Ectodermal cell (in vitro differentiated cells): ENCODE results near the gene CINP.
"Not testable (repeated sequence)": the region's sequence is repeated elsewhere in the genome, so short reads cannot be mapped to it uniquely, and the experiment has no call there.

Experiments
- H3K27ac ChIP-seq: 2 replicates; pipeline ENCODE4 v1.7.0; 2013; ENCODE audit warnings: mild to moderate bottlenecking, low read depth, low read length; ENCODE audit not compliant: insufficient read depth, poor library complexity, severe bottlenecking
- H3K27me3 ChIP-seq: 2 replicates; pipeline ENCODE4 v1.7.0; 2013; ENCODE audit warnings: mild to moderate bottlenecking, low read length; ENCODE audit not compliant: insufficient read depth, control insufficient read depth, poor library complexity, severe bottlenecking
- H3K36me3 ChIP-seq: one replicate; pipeline ENCODE4 v1.7.0; 2013; ENCODE audit warnings: low read length; ENCODE audit not compliant: control insufficient read depth, insufficient read depth
- H3K4me1 ChIP-seq: one replicate; pipeline ENCODE4 v1.7.0; 2013; ENCODE audit warnings: low read length; ENCODE audit not compliant: control insufficient read depth, insufficient read depth
- H3K4me3 ChIP-seq: 2 replicates; pipeline ENCODE4 v1.7.0; 2013; ENCODE audit warnings: low read depth, low read length, control low read depth; ENCODE audit not compliant: insufficient read depth
- H3K9me3 ChIP-seq: 2 replicates; pipeline ENCODE4 v1.7.0; 2013; ENCODE audit warnings: mild to moderate bottlenecking, low read length, moderate library complexity; ENCODE audit not compliant: control insufficient read depth
- WGBS, 2 experiments: methylation state at CpG; one replicate each; pipeline ENCODE4 v1.1.7; 2013; ENCODE audit warnings: missing lambda C conversion rate in 2 of 2; 5-methylcytosine and 5-hydroxymethylcytosine counted together

CINP gene

DNA sequence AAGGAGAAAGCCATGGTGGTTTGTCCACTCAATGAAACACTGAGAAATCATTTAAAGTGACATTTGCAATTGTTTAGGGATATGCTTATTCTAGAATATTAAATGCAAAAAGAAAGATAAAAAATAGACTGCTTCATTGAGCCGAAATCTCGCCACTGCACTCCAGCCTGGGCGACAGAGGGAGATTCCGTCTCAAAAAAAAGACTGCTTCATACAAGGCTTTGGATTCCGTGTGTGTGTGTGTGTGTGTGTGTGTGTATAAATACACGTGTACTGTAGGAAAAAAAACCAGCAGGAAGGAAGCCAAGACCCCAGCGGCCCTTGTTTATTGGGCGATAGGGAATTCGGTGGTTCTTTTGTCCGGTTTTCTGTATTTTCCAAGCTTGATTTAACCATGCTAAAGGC lies 46.4 kb downstream of the CINP start:
- peaks cover 13% of the 10 kb centered on the region for H3K27me3 ChIP-seq
- H3K4me1 ChIP-seq = no peaks in the 10 kb centered on the region
- no peaks in the 10 kb centered on the region for H3K36me3 ChIP-seq
- peak overlapping the region; percentile 87 for H3K27ac ChIP-seq
- H3K9me3 ChIP-seq = no peaks in the 10 kb centered on the region
- WGBS, 2 experiments = 24 to 25% methylated on average over 10 of the region's 10 CpGs
- H3K4me3 ChIP-seq = peak overlapping the region; percentile 69

DNA sequence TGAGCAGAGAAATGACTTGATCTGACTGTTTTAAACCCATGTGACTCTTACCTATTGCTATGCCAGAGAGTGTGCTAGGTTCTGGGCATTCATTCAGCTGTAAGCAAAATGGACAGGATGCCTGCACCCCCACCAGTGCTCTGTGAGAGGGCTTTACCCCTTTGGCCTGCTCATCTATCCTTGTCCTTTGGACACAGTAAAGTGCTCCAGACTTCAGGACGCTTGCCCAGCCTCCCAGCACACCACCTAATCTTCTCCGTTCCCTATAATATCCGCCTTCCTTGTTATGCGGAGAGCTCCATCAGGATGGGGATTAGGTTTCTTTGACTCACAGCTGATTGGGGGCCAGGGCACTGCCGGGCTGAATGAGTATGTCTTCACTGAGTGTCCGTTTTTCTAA lies 47.6 kb downstream of the CINP start:
- Histone ChIP-seq H3K36me3 (no peaks in the 10 kb centered on the region), H3K27ac (no peak overlapping the region), H3K9me3 (no peaks in the 10 kb centered on the region), H3K4me3 (no peak overlapping the region), H3K4me1 (no peaks in the 10 kb centered on the region), H3K27me3 (peaks cover 13% of the 10 kb centered on the region)
- WGBS, 2 experiments = 82 to 84% methylated on average over 6 of the region's 6 CpGs

GRCh38 chr14:102314242-102315011 lies 48.3 kb downstream of the CINP start:
- H3K27ac ChIP-seq = no peak overlapping the region
- 11 to 12% methylated on average over 52 of the region's 52 CpGs for WGBS, 2 experiments
- peak overlapping the region; percentile 46 for H3K4me3 ChIP-seq
- peaks cover 13% of the 10 kb centered on the region for H3K27me3 ChIP-seq
- no peaks in the 10 kb centered on the region for H3K4me1 ChIP-seq
- no peaks in the 10 kb centered on the region for H3K36me3 ChIP-seq
- H3K9me3 ChIP-seq = no peaks in the 10 kb centered on the region

GRCh38 chr14:102304611-102305506 lies 57.8 kb downstream of the CINP start, which contains the start of gene MOK:
MOK (minus strand) TSS chr14:102305164; CDS start chr14:102304968, 196 bp downstream.
- peaks cover 3% of the 10 kb centered on the region for H3K4me1 ChIP-seq
- WGBS, 2 experiments = 4% methylated on average over 53 of the region's 53 CpGs
- no peaks in the 10 kb centered on the region for H3K9me3 ChIP-seq
- H3K36me3 ChIP-seq = no peaks in the 10 kb centered on the region
- H3K4me3 ChIP-seq = peak within 1 kb of the TSS; percentile 59
- peak within 1 kb of the TSS; percentile 82 for H3K27ac ChIP-seq
- H3K27me3 ChIP-seq = no peaks in the 10 kb centered on the region

DNA sequence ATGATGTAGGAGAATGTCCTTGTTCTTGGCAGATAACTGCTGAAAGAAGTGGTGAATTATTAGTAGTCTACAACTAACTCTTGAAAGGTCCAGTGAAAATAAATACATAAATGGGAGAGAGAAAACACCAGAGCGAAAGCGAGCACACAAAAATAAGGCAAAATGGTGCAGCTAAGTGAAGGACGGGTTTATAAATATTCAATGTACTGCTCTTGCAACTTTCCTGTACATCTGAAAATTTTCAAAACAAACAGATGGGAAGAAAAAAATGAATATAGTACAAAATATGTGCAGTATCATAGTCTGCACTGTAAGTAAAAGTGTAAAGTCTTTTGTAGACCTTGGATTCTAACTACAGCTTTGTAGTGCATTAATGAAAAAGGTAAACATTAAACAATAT lies 59.0 kb downstream of the CINP start:
- H3K4me3 ChIP-seq = no peak overlapping the region

DNA sequence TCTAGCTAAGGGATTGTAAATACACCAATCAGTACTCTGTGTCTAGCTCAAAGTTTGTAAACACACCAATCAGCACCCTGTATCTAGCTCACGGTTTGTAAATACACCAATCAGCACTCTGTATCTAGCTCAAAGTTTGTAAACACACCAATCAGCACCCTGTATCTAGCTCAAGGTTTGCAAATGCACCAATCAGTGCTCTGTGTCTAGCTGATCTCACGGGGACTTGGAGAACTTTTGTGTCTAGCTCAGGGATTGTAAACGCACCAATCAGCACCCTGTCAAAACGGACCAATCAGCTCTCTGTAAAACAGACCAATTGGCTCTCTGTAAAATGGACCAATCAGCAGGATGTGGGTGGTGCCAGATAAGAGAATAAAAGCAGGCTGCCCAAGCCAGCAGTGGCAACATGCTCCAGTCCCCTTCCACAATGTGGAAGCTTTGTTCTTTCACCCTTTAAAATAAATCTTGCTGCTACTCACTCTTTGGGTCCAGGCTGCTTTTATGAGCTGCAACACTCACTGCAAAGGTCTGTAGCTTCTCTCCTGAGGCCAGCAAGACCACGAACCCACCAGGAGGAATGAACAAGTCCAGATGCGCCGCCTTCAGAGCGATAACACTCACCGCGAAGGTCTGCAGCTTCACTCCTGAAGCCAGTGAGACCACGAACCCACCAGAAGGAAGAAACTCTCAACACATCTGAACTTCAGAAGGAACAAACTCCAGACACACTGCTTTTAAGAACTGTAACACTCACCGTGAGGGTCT lies 64.2 kb downstream of the CINP start:
- 94 to 95% methylated on average over 12 of the region's 12 CpGs for WGBS, 2 experiments
- not testable (repeated sequence) for H3K4me1 ChIP-seq, H3K9me3 ChIP-seq

More for the DNA sequence above, 59.0 kb downstream of the CINP start:
- H3K27ac ChIP-seq = no peak overlapping the region
- peaks cover 3% of the 10 kb centered on the region for H3K4me1 ChIP-seq
- H3K9me3 ChIP-seq = no peaks in the 10 kb centered on the region
- no peaks in the 10 kb centered on the region for H3K36me3 ChIP-seq
- H3K27me3 ChIP-seq = no peaks in the 10 kb centered on the region
- 84 to 98% methylated on average over 3 of the region's 3 CpGs for WGBS, 2 experiments

More for the DNA sequence above, 64.2 kb downstream of the CINP start:
- not testable (repeated sequence) for H3K4me3 ChIP-seq, H3K27ac ChIP-seq, H3K27me3 ChIP-seq, H3K36me3 ChIP-seq
